Chondrocyte (in vitro differentiated cells): ENCODE results near the gene CAPNS1. TPM values are rescaled to one million over a fixed set of nuclear protein-coding genes. Genes with fewer than 3 reads are reported as not detected.
A peak's percentile ranks its signal among the peaks of the same experiment; 100 is the strongest.

Experiments
- DNase-seq: peaks from one replicate; pipeline ENCODE4 v3.0.0; 2021; ENCODE audit warnings: mixed read lengths, low spot score
- H3K27ac Mint-ChIP-seq: one replicate; pipeline ENCODE4 v1.8.0; 2021; ENCODE audit warnings: mild to moderate bottlenecking, moderate library complexity, mixed read lengths; ENCODE audit not compliant: unreplicated experiment
- H3K27me3 Mint-ChIP-seq: 2 replicates; pipeline ENCODE4 v1.8.0; 2021; ENCODE audit warnings: low read depth, mixed read lengths
- H3K36me3 Mint-ChIP-seq: 2 replicates; pipeline ENCODE4 v1.8.0; 2021; ENCODE audit warnings: low read depth, mixed read lengths
- H3K4me1 Mint-ChIP-seq: 2 replicates; pipeline ENCODE4 v1.8.0; 2021; ENCODE audit warnings: low read depth, mild to moderate bottlenecking, mixed read lengths
- H3K4me3 Mint-ChIP-seq: one replicate; pipeline ENCODE4 v1.8.0; 2021; ENCODE audit warnings: mild to moderate bottlenecking, moderate library complexity, mixed read lengths; ENCODE audit not compliant: unreplicated experiment
- H3K9me3 Mint-ChIP-seq: 2 replicates; pipeline ENCODE4 v1.8.0; 2021; ENCODE audit warnings: low read depth, mixed read lengths
- total RNA-seq: library from RNA; stranded (reverse); gene quantifications from 3 replicates; pipeline ENCODE4 v1.2.1, GENCODE V29; 2021
- TF ChIP-seq, protein P1 (sequence below): fragments of 200-600 bp; sonication (generic); IDR thresholded peaks from 2 replicates; pipeline ENCODE4 v1.5.0; 2021; ENCODE audit warnings: antibody characterized with exemption, mild to moderate bottlenecking, moderate library complexity

CAPNS1 gene
- total RNA-seq, 1 donor from 2014 or later, result 762 TPM

DNA sequence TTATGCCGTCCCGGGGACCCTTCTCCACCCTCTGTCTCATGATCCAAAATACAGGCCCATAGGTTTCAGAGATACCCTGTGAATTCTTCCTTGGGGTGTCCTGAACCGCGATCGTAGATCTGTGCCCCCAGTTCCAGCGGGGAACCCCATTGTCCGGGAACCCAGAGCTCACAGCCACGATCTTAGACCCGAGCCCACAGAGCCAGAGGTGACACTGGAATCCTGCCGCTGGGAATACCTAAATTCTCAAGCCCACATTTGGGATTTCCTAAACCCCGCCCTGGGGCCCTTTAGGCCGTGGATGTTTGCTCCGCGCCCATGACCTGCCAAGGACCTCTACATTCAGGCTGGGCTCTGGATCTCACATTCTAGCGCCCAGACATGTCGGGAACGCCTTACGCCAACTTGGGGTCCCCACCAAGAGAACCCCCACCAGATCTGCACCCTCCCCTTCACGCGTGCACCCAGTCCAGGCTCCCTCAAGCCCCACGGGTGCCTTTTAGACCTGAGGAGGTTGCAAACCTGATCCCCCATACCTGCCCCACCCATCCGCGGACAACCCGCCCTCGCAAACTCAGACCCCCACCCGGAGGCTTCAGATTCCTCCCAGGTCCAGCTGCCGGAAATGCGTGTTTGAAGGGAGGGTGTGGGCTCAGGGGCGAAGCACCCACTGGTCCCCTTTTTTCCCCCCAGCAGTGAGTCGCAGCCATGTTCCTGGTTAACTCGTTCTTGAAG lies 605 bp downstream of the CAPNS1 start:
- Mint-ChIP-seq H3K27ac (peak overlapping the region; percentile 98), H3K9me3 (no peaks in the 10 kb centered on the region), H3K27me3 (no peaks in the 10 kb centered on the region), H3K4me1 (peaks cover 26% of the 10 kb centered on the region), H3K4me3 (peak overlapping the region; percentile 97), H3K36me3 (peaks cover 18% of the 10 kb centered on the region)
- DNase-seq, result no peak
- TF ChIP-seq, protein P1, sequence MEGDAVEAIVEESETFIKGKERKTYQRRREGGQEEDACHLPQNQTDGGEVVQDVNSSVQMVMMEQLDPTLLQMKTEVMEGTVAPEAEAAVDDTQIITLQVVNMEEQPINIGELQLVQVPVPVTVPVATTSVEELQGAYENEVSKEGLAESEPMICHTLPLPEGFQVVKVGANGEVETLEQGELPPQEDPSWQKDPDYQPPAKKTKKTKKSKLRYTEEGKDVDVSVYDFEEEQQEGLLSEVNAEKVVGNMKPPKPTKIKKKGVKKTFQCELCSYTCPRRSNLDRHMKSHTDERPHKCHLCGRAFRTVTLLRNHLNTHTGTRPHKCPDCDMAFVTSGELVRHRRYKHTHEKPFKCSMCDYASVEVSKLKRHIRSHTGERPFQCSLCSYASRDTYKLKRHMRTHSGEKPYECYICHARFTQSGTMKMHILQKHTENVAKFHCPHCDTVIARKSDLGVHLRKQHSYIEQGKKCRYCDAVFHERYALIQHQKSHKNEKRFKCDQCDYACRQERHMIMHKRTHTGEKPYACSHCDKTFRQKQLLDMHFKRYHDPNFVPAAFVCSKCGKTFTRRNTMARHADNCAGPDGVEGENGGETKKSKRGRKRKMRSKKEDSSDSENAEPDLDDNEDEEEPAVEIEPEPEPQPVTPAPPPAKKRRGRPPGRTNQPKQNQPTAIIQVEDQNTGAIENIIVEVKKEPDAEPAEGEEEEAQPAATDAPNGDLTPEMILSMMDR, result no peak

DNA sequence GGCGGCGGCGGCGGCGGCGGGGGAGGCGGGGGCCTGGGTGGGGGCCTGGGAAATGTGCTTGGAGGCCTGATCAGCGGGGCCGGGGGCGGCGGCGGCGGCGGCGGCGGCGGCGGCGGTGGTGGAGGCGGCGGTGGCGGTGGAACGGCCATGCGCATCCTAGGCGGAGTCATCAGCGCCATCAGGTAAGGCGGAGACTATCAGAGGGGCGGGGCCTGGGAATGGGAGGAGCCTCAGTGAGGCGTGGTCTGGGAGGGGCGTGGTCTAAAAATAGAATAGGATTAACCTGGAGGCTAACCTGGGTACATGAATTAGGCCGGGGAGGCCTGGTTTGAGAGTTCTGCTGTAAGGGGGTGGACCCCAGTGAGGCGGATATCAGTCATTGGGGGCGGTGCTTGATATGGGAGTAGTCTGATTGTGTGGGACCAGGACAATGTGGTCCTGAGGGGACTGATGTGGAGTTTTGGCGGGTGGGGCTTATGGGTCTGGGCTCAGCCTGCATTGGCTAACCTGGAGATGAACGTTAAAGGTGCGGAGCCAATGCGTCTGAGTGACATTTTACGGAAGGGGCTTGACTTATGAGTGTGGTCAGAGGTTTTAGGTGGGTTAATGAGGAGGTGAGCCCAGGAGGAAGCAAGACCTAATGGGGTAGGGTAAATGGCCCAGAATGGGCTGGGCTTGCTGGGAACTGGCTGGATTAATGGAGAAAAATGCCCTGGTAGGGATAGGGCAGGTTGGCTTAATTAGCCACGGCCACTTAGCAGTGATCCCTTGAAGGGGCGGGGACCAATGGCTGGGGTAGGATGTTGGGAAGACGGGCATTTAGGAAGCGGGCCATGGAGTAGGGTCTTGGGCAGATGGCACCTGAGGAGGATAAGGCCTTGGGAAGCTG lies 1.4 kb downstream of the CAPNS1 start:
- Mint-ChIP-seq H3K4me1 (peaks cover 20% of the 10 kb centered on the region), H3K4me3 (peak overlapping the region; percentile 97), H3K36me3 (peaks cover 25% of the 10 kb centered on the region), H3K27ac (peak overlapping the region; percentile 98), H3K9me3 (no peaks in the 10 kb centered on the region), H3K27me3 (no peaks in the 10 kb centered on the region)
- TF ChIP-seq, protein P1, result no peak
- DNase-seq, result no peak

DNA sequence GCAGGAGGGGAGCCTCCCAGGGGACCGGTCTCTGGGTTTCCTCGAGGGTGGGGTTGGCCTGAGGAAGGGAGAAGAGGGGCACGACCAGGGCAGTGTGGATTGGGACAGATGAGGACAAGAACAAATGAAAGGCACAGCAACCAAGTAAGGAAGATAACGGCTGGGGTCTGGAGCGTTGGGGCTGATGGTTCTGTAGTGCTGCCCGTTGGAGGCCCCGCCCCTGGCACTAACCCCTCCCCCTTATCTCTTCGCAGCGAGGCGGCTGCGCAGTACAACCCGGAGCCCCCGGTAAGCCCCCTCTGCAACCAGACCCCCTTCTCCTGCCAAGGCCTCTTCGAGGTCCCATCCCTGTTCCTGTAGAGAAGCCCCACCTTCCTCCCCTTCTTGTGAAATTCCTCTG lies 2.2 kb downstream of the CAPNS1 start:
- H3K4me3 Mint-ChIP-seq, result peak overlapping the region; percentile 97
- H3K36me3 Mint-ChIP-seq, result peaks cover 32% of the 10 kb centered on the region
- DNase-seq, result no peak
- H3K9me3 Mint-ChIP-seq, result no peaks in the 10 kb centered on the region
- H3K4me1 Mint-ChIP-seq, result peaks cover 12% of the 10 kb centered on the region
- TF ChIP-seq, protein P1, result no peak
- H3K27me3 Mint-ChIP-seq, result no peaks in the 10 kb centered on the region
- peak overlapping the region; percentile 71 for H3K27ac Mint-ChIP-seq

DNA sequence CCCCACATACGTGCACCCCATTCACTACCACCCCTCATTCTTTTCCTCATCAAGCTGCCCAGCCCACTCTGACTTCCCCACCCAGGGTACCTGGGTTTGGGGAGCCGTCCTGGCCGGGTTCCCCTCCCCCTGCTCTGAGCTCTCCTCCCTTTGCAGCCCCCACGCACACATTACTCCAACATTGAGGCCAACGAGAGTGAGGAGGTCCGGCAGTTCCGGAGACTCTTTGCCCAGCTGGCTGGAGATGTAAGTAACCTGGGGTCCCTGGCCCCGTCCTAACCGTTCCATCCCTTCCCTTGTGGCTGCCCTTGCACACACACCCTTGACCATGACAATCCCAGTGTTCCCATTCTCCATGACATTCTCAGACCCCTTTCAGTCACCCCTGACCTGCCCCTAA lies 2.6 kb downstream of the CAPNS1 start:
- Mint-ChIP-seq H3K27ac (no peak overlapping the region), H3K4me1 (peaks cover 10% of the 10 kb centered on the region), H3K4me3 (no peak overlapping the region), H3K27me3 (no peaks in the 10 kb centered on the region), H3K36me3 (peaks cover 34% of the 10 kb centered on the region), H3K9me3 (no peaks in the 10 kb centered on the region)
- DNase-seq, result no peak
- TF ChIP-seq, protein P1, result no peak

DNA sequence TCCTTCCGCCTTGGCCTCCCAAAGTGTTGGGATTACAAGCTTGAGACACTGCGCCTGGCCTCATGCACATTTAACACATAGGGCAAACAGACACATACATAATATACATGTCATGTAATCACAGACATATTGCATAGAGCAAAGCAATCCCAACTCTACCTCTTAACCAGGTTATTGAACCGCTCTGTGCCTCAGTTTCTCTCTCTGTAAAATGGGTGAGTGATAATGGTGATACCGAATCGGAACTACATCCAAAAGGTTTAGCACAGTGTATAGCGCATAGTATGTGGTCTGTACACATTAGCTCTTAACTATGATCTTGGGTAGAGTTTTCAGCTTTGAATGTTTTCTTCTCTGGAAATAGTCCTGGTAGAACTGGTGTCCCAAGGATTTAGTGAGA lies 4.8 kb downstream of the CAPNS1 start:
- peaks cover 10% of the 10 kb centered on the region for H3K4me1 Mint-ChIP-seq
- DNase-seq, result no peak
- H3K27ac Mint-ChIP-seq, result no peak overlapping the region
- TF ChIP-seq, protein P1, result no peak
- H3K36me3 Mint-ChIP-seq, result peaks cover 43% of the 10 kb centered on the region
- H3K4me3 Mint-ChIP-seq, result no peak overlapping the region
- H3K27me3 Mint-ChIP-seq, result no peaks in the 10 kb centered on the region
- no peaks in the 10 kb centered on the region for H3K9me3 Mint-ChIP-seq
